ENCODE data around the gene TEN1. TPM values are rescaled to one million over a fixed set of nuclear protein-coding genes. Genes with fewer than 3 reads are reported as not detected.

The TEN1 gene
- total and polyA plus RNA-seq, 2 of the 4 experiments (the other 2 are of a cell fraction), result 14.7 to 17.9 TPM

DNA sequence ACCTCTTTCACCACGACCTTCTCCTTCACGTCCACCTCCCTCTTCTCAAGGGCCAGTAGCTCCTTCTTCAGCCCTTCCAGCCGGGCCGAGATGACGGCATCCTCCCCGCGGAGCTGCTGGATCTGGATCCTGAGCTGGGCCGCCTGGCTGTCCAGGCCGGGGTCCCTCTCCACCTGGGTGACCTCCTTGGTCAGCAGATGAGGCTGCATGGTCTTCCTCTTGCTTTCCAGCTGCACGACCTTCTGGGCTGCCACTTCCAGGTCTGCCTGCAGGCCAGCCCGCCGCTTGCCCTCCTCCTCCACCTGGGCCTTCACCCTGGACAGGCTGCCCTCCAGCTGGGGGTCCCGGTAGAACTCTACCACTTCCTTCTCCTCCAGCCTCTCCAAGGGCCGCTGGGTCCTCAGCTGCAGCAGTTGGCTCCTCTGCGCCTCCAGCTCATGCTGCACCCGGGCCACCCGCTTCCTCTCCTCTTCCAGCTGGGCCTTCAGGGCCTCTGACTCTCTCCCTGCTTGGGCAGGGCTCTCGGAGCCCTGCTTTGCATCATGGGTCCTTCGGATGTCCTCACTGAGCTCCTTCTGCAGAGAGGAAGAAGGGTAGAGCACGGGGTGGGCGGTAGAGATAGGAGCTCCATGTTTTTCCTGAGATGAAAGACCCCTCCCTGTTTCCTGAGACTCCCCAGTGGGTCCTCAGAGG, 31.1 kb downstream of the TEN1 start:
- Histone ChIP-seq H3K4ac (ENCODE audit: low read depth, low read length) (no peak overlapping the region), H3K4me1 (ENCODE audit: control insufficient read depth, insufficient read depth, low read length) (peaks cover 11% of the 10 kb centered on the region), H2BK15ac (ENCODE audit: low read depth, low read length) (no peak overlapping the region), H2BK20ac (ENCODE audit: low read depth, low read length) (no peak overlapping the region), H4K8ac (ENCODE audit: low read depth in 2 of 2, low read length in 2 of 2) (no peak overlapping the region), H4K91ac (ENCODE audit: insufficient read depth, low read depth, low read length) (no peak overlapping the region), H3K23ac (ENCODE audit: low read depth, low read length) (no peak overlapping the region), H3K9me1 (ENCODE audit: insufficient read depth, low read length) (no peaks in the 10 kb centered on the region), H3K9me3 (ENCODE audit: control insufficient read depth, insufficient read depth, low read length) (no peaks in the 10 kb centered on the region), H3K4me2 (ENCODE audit: low read depth, low read length) (no peak overlapping the region), H3K56ac (ENCODE audit: extremely low read depth, insufficient read depth, low read length) (no peak overlapping the region), H2AFZ (replicated peaks; ENCODE audit: low read length, poor library complexity) (no peak overlapping the region), H3K14ac (replicated peaks; ENCODE audit: low read depth, low read length) (no peak overlapping the region), H3K18ac (ENCODE audit: low read depth, low read length) (no peak overlapping the region), H2AK9ac (replicated peaks; ENCODE audit: low read depth, low read length, poor library complexity) (no peak overlapping the region), H4K20me1 (ENCODE audit: insufficient read depth, low read length) (no peaks in the 10 kb centered on the region), H3K79me1 (ENCODE audit: low read depth in 1 of 2, low read length in 2 of 2) (peaks cover 0 to 3% of the 10 kb centered on the region in 2 experiments; a peak in 1 of 4 replicates), H3K4me3 (ENCODE audit: insufficient read depth, low read depth, low read length) (no peak overlapping the region), H2BK120ac (ENCODE audit: low read depth, low read length) (no peak overlapping the region), H3K27ac (ENCODE audit: insufficient read depth, low read length) (no peak overlapping the region), H2AK5ac (ENCODE audit: low read depth, low read length) (no peak overlapping the region), H3K9ac (ENCODE audit: low read depth, low read length) (no peak overlapping the region), H3K36me3 (ENCODE audit: control insufficient read depth, insufficient read depth, low read length) (no peaks in the 10 kb centered on the region), H4K5ac (ENCODE audit: low read depth, low read length) (no peak overlapping the region), H2BK5ac (ENCODE audit: low read depth, low read length, poor library complexity, severe bottlenecking) (no peak overlapping the region), H3K27me3 (ENCODE audit: control insufficient read depth, insufficient read depth, low read length) (no peaks in the 10 kb centered on the region; the same call in 1 of the 2 replicates)
- ChIA-PET CTCF (interaction anchor here (1.3 kb wide), 1 partner anchor 105 kb away, joined by 3 read pairs; no protein-coding TSS in a partner anchor), POLR2A (ENCODE audit: unreplicated experiment) (no interaction called here)
- in situ Hi-C loops (cut with MboI; ENCODE audit: low sequenced_read_pairs), result loop anchor here (5.0 to 10.0 kb wide), 2 partner anchors 98 to 285 kb away; no protein-coding TSS in a partner anchor
- ATAC-seq (ENCODE audit: low read depth), result no peak
- no peak for DNase-seq
- BruUV-seq (replicated peaks), result no TSS peak
- WGBS, 2 experiments (ENCODE audit: extremely low coverage in 2 of 2, insufficient read length in 1 of 2), result 83% methylated on average over 13 of the region's 21 CpGs; no CpG with 5 or more reads in 1 of the 2 experiments
- dilution Hi-C loops (cut with HindIII; ENCODE audit: low sequenced_read_pairs, unreplicated experiment), result no loop called here
- TF ChIP-seq MAFK (IDR thresholded peaks at IDR 0.05; ENCODE audit: low read depth, low read length) (no peak), BHLHE40 (IDR thresholded peaks at IDR 0.05; ENCODE audit: low read depth, low read length) (no peak), MAZ (IDR thresholded peaks at IDR 0.05; ENCODE audit: borderline replicate concordance, low read depth, low read length) (no peak), FOS (IDR thresholded peaks at IDR 0.05; ENCODE audit: low read depth, low read length) (no peak)
- intact Hi-C loops (cut with micrococcal nuclease), result loop anchor here (5.0 kb wide), 1 partner anchor 287 kb away; no protein-coding TSS in a partner anchor
